ENCODE data around the gene TMEM214.
"Not testable (repeated sequence)": the region's sequence is repeated elsewhere in the genome, so short reads cannot be mapped to it uniquely, and the experiment has no call there.

The TMEM214 gene

DNA sequence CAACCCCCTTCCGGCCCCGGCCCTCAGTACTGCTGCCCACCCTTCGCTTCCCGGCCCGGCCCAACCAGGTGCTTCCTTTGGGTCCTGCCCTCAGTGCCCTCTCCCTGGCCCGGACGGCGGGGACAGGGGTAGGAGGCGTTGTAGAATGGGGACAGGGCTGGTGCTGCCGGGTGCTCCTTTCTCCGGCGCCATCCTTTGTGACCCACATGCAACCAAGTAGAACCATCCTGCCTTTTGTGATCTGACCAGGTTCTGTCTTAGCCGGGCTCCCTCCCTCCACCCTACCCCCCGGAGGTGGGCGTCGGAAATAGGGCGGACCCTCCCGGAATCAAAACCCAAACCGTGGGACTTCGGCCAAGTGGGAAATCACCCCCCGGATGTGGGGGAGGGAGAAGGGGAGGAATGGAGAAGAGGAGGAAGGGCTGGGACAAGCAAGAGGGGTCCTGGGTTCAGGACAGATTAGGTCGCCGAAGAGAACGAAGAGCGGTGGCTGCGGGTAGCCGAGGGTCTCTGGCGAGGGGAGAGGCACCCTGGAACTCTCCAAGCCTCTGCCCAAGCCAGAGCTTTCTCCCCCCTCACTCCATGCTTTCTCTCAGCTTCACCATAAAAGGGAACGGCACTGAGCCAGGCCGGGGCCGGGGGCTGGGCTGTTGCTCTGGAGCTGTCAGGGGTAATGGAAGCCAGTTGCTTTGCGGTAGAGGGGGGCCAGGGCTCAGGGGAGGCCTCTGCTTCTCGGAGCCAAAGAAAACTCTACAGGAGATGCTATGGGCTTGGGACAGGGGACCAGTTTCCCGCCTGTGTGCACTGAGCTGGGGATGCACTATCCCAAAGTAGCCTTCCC lies 39.4 kb downstream of the TMEM214 start:
- DNase-seq = no peak

DNA sequence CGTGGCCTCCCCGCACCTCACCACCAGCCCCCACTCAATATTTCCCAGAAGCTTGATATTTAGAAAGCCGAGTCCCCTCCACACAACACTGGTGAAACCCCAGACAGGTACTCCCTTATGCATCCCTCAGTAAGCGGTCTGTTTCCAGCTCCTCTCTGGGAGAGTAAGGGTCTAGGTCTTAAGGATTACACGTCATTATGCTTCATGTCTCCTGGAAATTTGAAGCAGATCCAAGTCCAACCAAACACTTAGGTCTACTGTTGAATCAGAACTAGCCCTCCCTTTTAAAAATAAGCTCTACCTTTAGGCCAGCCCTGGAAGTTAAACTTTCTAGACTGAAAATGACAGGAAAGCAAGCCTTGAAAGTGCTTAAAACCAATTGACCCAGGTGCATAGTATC lies 40.2 kb downstream of the TMEM214 start:
- DNase-seq = no peak

DNA sequence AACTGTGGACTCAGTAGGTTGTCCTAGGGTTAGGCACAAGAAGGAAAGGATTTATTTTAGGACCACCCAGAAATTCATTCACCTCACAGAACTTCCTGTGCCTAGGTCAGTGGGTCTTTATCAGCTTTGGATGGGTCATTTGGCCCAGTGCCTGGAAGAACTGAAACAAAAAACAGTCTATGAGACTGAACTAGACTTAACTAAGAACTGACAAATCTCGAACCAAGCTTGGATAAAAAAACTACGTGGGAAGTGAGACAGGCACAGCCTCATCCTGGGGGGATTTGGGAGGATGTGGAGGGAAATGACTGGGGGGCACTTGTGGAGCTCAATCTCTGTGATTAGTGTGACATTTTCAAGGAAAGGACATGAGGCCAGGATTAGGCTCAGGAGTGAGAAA lies 41.0 kb downstream of the TMEM214 start:
- DNase-seq = no peak

DNA sequence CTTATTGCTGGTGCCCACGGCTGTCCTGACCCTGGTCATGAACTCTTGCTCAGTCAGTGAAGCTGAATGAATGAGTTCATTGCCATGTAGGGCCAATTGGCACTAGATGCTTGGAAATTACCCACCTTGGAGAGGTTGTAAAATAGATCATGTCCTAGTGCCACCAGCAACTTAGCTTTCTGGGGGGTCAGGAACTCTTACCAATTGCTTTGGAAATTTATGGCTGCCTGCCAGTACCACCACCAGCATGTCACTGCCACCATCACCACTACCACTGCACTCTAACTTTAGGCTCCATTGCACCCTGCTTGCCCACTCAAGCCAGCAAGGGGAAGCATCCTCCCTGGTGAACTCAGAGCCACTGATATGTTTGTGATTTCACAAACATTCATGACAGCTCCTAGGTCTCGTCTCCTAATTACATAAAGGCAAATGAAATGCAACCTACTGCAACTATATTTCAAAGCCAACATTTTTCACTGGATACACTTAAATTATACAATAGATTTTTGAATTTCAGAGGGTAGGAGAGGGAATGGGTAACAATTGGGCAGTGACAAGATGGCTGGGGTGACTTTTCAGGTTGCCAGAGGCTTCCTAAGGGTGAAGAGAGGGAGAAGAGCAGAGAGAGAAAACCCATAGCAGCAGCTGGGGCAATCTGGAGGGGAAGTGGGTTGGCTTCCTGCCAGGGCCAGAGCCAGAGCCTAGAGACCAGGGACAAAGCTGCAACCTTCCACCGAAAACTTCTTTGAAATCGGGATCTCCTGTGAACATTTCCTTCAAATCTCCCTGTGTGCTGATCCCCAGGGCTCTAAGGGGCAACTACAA lies 42.2 kb downstream of the TMEM214 start:
- DNase-seq = peak; percentile 58

DNA sequence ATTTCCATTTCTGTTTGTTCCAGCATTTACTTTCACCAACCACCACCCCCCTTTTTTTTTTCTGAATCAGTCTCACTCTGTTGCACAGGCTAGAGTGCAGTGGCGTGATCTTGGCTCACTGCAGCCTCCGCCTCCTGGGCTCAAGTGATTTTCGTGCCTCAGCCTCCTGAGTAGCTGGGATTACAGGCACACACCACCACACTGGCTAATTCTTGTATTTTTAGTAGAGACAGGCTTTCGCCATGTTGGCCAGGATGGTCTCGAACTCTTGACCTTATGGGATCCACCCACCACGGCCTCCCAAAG lies 42.8 kb downstream of the TMEM214 start:
- DNase-seq = not testable (repeated sequence)

DNA sequence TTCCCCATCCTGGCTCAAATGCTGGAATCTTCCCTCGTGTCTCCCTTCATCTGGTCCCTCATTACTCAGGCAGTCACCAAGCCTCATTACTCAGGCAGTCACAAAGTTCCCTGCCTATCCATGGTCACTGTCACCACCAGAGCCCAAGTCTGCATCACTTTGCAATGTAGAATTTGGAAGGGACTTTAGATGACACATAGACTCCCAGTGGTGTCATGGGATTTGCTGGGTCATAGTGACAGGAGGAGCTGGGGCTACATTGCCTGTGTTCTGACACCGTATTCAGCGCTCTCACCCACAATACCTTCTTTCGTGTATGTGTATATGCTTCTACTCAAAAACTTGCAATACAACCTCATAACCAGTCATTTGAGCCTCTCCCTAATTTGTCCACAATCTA lies 43.6 kb downstream of the TMEM214 start:
- DNase-seq = no peak

DNA sequence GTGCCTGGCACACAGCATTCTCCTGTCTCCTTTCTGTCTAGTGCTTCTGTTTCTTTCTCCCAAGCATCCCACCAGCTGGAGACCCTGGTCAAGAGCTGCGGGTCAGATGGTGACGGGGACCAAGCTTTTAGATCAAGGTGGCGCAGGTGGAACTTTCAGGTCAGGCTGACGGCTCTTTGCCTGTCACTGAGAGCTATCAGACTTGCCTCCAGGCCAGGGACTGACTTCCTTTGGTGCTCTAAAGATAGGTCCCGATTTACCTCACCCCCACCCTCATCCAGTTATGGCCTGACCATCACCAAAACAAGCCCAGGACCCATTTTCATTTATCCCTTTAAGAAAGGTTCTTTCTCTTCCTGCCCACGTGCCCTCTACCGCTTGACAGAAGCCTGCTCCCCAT lies 44.5 kb downstream of the TMEM214 start:
- DNase-seq = no peak

DNA sequence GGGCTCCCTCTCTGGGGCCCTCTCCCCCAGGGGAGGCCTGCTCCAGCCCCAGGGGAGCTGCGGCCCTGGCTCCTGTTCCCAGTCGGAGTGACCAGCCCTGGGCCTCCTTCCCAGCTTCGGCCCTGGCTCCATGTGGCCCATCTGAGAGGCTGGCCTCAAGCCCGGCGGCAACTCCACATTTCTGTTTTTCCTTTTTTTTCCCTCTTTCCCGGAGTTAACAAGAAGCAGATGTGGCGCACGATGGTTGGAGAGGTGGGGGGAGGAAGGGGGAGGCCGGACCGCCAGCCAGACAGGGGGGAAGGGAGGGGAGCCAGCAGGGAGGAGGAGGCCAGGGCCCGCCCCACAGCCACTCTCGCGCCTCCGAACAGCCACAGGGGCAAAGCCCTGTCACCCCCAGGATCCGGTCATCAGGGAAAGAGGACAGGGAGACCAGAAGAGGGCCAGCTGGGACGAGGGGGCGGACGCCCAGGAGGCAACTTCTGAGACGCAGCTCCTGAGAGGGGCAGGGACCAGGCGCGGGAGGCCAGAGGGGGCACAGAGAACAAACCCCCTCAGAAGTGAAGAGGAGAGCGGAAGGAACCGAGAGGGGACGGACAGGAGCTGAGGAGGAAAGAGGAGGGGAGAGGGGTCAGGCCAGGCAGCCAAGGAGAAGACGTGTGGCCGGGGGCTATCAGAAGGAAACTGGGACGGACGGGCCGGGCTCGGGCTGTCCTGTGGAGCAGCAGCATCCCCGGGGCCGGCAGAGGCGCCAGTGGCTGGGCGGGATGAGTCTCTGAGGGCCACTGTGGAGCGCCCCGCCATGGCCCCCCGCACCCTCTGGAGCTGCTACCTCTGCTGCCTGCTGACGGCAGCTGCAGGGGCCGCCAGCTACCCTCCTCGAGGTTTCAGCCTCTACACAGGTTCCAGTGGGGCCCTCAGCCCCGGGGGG lies 45.8 kb downstream of the TMEM214 start, which contains the start of gene EMILIN1:
Gene EMILIN1, plus strand, starts transcription at position 349 of the 928 bp plus-strand sequence. Its CDS starts 451 bp downstream, at position 800.
- no peak for DNase-seq

DNA sequence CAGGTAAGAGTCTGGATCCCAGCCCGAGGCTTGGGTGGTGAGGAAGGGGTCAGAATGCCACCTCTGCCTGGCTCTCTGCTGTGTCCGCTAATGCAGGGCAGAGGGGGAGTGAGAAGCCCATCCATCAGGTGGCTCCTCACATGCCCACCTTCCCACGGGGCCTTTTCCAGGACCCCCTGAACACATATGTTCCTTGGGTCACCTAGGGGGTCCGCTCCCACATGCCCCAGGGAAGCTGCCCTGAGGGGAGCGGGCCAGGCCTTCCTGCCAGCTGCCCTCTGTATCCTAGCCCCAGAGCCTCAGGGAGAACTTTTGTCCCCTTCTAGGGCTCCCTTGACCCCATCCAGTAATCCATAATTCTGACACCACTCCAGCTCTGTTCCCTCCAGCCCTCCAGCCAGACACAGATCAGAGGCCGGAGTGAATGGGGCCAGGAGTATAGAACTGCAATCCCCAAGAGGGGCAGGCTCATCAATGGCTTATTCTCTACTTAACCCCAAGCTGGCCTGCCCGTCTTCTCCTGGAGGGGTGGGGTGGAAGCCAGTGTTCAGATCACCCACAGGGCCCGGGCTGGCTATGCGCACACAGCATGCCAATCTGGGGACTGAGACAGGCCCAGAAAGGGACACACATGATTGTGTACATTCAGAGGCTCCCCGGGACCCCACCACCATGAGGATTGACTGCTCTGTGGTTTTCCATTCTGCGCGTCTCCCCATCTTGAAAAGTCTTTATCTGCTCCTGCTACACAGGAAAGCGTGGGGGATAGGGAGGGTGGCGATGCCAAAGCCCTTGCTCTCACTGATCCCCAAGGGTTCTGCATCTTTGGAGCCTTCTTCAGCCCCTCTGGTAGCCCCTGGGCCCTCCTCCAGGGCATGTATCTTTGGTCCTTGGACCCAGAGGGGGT lies 46.7 kb downstream of the TMEM214 start:
- DNase-seq = no peak

DNA sequence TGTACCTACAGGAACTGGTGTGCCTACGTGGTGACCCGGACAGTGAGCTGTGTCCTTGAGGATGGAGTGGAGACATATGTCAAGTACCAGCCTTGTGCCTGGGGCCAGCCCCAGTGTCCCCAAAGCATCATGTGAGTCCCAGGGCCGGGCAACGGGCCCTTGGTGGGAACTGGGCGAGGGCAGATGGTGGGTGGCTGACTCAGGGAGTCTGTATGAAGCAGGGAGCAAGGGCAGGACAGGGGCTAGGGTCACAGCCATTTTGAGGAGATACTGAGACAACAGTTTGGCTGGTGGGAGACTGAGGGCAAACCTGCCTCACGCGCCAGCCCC lies 47.3 kb downstream of the TMEM214 start:
- DNase-seq = no peak

DNA sequence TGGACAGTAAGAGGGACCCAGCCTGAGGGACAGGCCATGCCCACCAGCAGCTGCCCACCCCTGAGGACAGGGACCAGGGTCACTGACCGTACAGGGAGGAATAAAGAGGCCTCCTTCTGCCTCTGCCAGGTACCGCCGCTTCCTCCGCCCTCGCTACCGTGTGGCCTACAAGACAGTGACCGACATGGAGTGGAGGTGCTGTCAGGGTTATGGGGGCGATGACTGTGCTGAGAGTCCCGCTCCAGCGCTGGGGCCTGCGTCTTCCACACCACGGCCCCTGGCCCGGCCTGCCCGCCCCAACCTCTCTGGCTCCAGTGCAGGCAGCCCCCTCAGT lies 47.8 kb downstream of the TMEM214 start:
- no peak for DNase-seq

DNA sequence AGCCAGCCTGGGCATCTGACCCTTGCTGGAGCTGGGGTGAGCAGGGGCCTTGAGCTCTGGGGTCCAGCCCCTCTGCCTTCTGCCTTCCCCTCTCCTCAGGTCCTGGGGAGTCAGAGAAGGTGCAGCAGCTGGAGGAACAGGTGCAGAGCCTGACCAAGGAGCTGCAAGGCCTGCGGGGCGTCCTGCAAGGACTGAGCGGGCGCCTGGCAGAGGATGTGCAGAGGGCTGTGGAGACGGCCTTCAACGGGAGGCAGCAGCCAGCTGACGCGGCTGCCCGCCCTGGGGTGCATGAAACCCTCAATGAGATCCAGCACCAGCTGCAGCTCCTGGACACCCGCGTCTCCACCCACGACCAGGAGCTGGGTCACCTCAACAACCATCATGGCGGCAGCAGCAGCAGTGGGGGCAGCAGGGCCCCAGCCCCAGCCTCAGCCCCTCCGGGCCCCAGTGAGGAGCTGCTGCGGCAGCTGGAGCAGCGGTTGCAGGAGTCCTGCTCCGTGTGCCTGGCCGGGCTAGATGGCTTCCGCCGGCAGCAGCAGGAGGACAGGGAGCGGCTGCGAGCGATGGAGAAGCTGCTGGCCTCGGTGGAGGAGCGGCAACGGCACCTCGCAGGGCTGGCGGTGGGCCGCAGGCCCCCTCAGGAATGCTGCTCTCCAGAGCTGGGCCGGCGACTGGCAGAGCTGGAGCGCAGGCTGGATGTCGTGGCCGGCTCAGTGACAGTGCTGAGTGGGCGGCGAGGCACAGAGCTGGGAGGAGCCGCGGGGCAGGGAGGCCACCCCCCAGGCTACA lies 49.4 kb downstream of the TMEM214 start:
- no peak for DNase-seq

DNA sequence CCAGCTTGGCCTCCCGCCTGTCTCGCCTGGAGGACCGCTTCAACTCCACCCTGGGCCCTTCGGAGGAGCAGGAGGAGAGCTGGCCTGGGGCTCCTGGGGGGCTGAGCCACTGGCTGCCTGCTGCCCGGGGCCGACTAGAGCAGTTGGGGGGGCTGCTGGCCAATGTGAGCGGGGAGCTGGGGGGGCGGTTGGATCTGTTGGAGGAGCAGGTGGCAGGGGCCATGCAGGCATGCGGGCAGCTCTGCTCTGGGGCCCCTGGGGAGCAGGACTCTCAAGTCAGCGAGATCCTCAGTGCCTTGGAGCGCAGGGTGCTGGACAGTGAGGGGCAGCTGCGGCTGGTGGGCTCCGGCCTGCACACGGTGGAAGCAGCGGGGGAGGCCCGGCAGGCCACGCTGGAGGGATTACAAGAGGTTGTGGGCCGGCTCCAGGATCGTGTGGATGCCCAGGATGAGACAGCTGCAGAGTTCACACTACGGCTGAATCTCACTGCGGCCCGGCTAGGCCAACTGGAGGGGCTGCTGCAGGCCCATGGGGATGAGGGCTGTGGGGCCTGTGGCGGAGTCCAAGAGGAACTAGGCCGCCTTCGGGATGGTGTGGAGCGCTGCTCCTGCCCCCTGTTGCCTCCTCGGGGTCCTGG lies 50.1 kb downstream of the TMEM214 start:
- no peak for DNase-seq

DNA sequence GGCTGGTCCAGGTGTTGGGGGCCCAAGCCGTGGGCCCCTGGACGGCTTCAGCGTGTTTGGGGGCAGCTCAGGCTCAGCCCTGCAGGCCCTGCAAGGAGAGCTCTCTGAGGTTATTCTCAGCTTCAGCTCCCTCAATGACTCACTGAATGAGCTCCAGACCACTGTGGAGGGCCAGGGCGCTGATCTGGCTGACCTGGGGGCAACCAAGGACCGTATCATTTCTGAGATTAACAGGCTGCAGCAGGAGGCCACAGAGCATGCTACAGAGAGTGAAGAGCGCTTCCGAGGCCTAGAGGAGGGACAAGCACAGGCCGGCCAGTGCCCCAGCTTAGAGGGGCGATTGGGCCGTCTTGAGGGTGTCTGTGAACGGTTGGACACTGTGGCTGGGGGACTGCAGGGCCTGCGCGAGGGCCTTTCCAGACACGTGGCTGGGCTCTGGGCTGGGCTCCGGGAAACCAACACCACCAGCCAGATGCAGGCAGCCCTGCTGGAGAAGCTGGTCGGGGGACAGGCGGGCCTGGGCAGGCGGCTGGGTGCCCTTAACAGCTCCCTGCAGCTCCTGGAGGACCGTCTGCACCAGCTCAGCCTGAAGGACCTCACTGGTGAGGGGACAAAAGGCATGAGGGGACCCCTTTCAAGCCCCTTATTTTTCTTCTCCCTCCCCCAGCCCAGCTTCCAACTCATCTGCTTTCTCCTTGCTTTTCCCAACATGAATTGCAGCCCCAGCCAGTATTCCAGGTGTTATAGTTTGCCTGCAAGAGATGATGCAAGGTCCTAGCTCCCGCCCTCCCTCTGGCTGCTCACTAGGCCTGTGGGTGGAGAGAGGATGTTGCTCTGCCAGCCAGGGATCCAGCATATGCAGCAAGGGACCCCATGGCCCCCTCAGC lies 50.9 kb downstream of the TMEM214 start:
- DNase-seq = no peak

DNA sequence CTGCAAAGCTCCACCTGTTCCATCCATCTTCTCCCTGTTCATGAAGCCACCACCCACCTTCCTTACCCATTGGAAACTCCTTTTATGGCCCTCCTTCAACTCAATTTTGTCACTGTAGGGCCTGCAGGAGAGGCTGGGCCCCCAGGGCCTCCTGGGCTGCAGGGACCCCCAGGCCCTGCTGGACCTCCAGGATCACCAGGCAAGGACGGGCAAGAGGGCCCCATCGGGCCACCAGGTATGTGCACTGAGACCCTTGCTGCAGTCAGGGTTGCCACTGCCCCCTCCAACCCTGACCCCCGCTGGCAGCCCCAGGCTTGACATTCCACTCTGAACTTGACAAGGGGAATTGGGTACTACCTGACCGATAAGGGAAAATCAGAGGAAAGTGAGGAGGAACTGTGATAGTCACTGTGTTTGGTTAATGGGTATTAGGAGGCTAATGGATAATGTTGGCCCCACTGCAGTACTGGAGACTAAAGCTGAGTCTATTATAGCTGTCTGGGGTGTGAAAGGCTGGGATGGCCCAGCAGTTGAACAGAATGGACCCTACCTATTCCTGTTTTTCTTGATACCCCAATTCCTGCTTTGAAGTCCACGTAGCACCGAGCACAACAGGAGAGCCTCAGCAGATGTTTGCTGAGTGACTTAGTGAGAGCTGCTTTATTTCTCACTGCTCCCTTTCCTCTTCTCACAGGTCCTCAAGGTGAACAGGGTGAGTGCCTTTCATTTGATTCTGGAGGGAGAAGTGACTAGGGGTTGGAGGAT lies 51.7 kb downstream of the TMEM214 start:
- no peak for DNase-seq

DNA sequence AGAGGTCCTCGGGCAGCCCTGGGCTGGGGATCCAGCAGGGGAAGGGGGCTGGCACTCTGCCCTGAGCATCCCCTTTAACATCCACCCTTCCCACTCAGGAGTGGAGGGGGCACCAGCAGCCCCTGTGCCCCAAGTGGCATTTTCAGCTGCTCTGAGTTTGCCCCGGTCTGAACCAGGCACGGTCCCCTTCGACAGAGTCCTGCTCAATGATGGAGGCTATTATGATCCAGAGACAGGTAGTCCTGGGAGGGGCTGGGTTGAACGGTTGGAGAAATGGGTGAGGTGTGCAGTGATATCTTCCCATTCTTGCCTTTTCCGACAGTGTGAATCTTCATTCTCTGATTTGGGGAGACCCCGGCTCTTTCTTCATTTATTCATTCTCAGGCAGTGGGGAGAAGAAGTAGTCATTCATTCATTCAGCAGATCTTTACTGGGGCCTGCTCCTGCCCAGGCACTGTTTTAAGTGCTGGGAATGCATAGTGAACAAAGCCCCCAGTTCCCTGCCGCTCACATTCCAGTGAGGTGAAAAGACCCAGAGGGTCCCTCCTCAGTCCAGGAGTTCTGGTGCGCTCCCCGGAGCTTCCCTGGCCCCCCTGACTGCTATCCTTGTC lies 52.4 kb downstream of the TMEM214 start:
- DNase-seq = no peak

DNA sequence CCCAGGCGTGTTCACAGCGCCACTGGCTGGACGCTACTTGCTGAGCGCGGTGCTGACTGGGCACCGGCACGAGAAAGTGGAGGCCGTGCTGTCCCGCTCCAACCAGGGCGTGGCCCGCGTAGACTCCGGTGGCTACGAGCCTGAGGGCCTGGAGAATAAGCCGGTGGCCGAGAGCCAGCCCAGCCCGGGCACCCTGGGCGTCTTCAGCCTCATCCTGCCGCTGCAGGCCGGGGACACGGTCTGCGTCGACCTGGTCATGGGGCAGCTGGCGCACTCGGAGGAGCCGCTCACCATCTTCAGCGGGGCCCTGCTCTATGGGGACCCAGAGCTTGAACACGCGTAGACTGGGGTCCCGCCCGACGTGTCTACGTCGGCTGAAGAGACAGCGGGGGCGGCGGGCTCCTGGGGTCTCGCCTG lies 52.9 kb downstream of the TMEM214 start:
- DNase-seq = no peak

DNA sequence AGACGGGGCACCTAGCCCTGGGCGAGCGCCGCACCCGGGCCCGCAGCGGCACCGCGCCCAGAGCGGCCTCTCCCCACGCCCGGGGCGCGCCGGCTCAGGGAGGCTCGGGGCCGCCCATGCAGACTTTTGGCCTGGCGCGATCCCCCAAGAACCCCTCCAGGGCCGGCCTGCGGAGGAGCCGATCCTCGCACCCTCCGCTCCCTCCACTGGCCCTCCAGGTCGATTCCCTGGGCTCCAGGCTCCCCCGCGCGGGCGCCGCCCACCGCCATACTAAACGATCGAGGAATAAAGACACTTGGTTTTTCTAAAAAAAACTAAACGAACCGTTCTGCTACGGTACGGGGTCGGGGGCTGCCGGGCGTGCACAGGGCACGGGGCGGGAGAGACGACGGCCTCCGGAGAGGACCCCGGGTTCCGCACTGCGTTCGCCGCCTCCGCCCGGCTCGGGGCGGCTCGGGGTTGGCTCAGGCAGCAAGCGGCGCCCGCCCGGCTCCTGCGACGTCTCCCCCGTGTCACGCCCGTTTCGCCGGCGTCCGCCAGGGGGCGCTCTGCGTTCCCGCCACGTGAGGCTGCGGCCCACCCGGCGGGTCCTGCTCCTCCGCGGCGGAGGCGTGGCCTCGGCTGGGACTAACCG lies 53.4 kb downstream of the TMEM214 start:
- peak; percentile 97 for DNase-seq
